Mesendoderm (in vitro differentiated cells): ENCODE measurements around the gene GSPT1.

Experiments used
- DNase-seq: peaks from one replicate; pipeline ENCODE4 v3.0.0; 2013
- H2AK5ac ChIP-seq: 2 replicates; pipeline ENCODE4 v1.6.1; 2013; ENCODE audit warnings: low read length, inconsistent platforms
- H2BK120ac ChIP-seq: 2 replicates; pipeline ENCODE4 v1.6.1; 2013; ENCODE audit warnings: low read depth, mild to moderate bottlenecking, low read length, moderate library complexity, mixed read lengths
- H2BK15ac ChIP-seq: replicated peaks from 2 replicates; pipeline ENCODE4 v1.6.1; 2013; ENCODE audit warnings: low read depth, mild to moderate bottlenecking, moderate library complexity
- H2BK5ac ChIP-seq: 2 replicates; pipeline ENCODE4 v1.6.1; 2013; ENCODE audit warnings: low read length, inconsistent platforms
- H3K18ac ChIP-seq: 2 replicates; pipeline ENCODE4 v1.6.1; 2013; ENCODE audit warnings: mild to moderate bottlenecking, low read length, mixed read lengths
- H3K23ac ChIP-seq: one replicate; pipeline ENCODE4 v1.6.1; 2013; ENCODE audit warnings: low read length
- H3K27ac ChIP-seq: 2 replicates; pipeline ENCODE4 v1.5.1; 2013; ENCODE audit warnings: low read depth, mild to moderate bottlenecking, inconsistent platforms, low read length, moderate library complexity
- H3K27me3 ChIP-seq: 2 replicates; pipeline ENCODE4 v1.6.1; 2013; ENCODE audit warnings: low read length, control low read depth, mild to moderate bottlenecking, inconsistent platforms; ENCODE audit not compliant: insufficient read depth, poor library complexity
- H3K36me3 ChIP-seq: 2 replicates; pipeline ENCODE4 v1.6.1; 2013; ENCODE audit warnings: low read length, inconsistent platforms; ENCODE audit not compliant: control insufficient read depth, insufficient read depth
- H3K4ac ChIP-seq: one replicate; pipeline ENCODE4 v1.6.1; 2013; ENCODE audit warnings: low read depth, mild to moderate bottlenecking, low read length, moderate library complexity
- H3K4me1 ChIP-seq: 2 replicates; pipeline ENCODE4 v1.6.1; 2013; ENCODE audit warnings: low read depth, low read length, inconsistent platforms; ENCODE audit not compliant: control insufficient read depth
- H3K4me2 ChIP-seq: 2 replicates; pipeline ENCODE4 v1.6.1; 2013; ENCODE audit warnings: low read length
- H3K4me3 ChIP-seq: 2 replicates; pipeline ENCODE4 v1.5.1; 2013; ENCODE audit warnings: mild to moderate bottlenecking, low read length
- H3K56ac ChIP-seq: one replicate; pipeline ENCODE4 v1.6.1; 2013; ENCODE audit warnings: low read length
- H3K79me1 ChIP-seq: 2 replicates; pipeline ENCODE4 v1.6.1; 2013; ENCODE audit warnings: low read length, inconsistent platforms
- H3K79me2 ChIP-seq: 2 replicates; pipeline ENCODE4 v1.6.1; 2013; ENCODE audit warnings: mild to moderate bottlenecking, low read length; ENCODE audit not compliant: control insufficient read depth, insufficient read depth
- H3K9ac ChIP-seq: 2 replicates; pipeline ENCODE4 v1.6.1; 2013; ENCODE audit warnings: low read length, inconsistent platforms
- H4K5ac ChIP-seq: one replicate; pipeline ENCODE4 v1.6.1; 2013; ENCODE audit warnings: low read length
- H4K8ac ChIP-seq: one replicate; pipeline ENCODE4 v1.6.1; 2013; ENCODE audit warnings: low read depth, mild to moderate bottlenecking, control low read depth, low read length, moderate library complexity
- WGBS: extraction: QIAGEN DNeasy Blood & Tissue Kit; methylation state at CpG from one replicate; pipeline ENCODE4 v1.1.7; 2013; ENCODE audit warnings: low lambda C conversion rate, missing lambda C conversion rate; ENCODE audit not compliant: insufficient coverage; ENCODE audit errors: extremely low coverage; 5-methylcytosine and 5-hydroxymethylcytosine counted together

Gene GSPT1

DNA sequence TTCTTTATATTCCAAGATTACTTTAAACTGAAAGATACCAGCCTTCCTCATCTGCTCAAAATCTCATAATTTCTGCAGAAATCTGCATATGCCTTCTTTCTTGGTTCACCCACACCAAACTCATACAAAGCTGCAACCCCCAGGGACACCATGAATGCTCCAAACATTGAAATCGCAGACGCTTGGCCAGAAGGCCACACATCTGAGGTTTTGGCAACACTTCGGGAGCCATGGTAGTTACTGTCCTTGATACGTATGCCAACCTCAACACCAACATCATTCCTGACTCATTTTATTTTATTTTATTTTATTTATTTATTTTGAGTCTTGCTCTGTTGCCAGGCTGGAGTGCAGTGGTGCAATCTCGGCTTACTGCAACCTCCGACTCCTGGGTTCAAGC is 11.8 kb downstream of the GSPT1 start:
- Histone ChIP-seq H3K36me3 (no peaks in the 10 kb centered on the region), H3K4me2 (no peak overlapping the region), H3K4me3 (no peak overlapping the region), H3K27me3 (no peaks in the 10 kb centered on the region), H3K18ac (no peak overlapping the region), H3K27ac (no peak overlapping the region), H2BK15ac (no peak overlapping the region), H2AK5ac (no peak overlapping the region), H4K8ac (no peak overlapping the region), H3K79me2 (peaks cover 80% of the 10 kb centered on the region), H3K56ac (no peak overlapping the region), H2BK120ac (no peak overlapping the region), H3K4me1 (no peaks in the 10 kb centered on the region), H4K5ac (no peak overlapping the region), H3K79me1 (peaks cover 10% of the 10 kb centered on the region), H3K4ac (no peak overlapping the region), H3K23ac (no peak overlapping the region), H3K9ac (no peak overlapping the region), H2BK5ac (no peak overlapping the region)
- no peak for DNase-seq
- no CpG with 5 or more reads among the region's 6 CpGs for WGBS

DNA sequence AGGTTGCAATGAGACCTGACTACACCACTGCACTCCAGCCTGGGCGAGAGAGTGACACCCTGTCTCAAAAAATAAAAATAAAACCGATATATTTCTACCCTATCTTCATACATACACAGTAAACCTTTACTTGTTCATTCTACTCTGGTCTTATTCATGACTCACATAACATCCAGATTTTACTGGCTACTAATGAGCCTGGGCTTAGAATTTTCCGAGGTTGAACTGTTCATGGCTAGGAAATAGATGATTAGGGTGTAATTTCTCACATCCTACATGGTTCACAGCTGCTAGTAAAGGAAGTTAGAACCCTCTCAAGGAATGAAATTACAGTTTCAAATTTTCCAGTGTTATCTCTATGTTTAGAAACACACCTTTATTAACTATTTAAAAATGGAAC is 14.7 kb downstream of the GSPT1 start:
- WGBS = 100% methylated on average over 1 of the region's 3 CpGs
- no peaks in the 10 kb centered on the region for H3K36me3 ChIP-seq
- H3K4ac ChIP-seq = no peak overlapping the region
- no peak overlapping the region for H2AK5ac ChIP-seq
- H3K27ac ChIP-seq = no peak overlapping the region
- peaks cover 67% of the 10 kb centered on the region for H3K79me2 ChIP-seq
- no peaks in the 10 kb centered on the region for H3K4me1 ChIP-seq
- no peak overlapping the region for H3K18ac ChIP-seq
- no peak overlapping the region for H2BK120ac ChIP-seq
- no peak overlapping the region for H3K56ac ChIP-seq
- H3K9ac ChIP-seq = no peak overlapping the region
- no peak overlapping the region for H3K4me2 ChIP-seq
- H3K27me3 ChIP-seq = no peaks in the 10 kb centered on the region
- no peak overlapping the region for H4K5ac ChIP-seq
- no peak overlapping the region for H4K8ac ChIP-seq
- no peak overlapping the region for H3K23ac ChIP-seq
- H3K79me1 ChIP-seq = peaks cover 7% of the 10 kb centered on the region
- H2BK15ac ChIP-seq = no peak overlapping the region
- H2BK5ac ChIP-seq = no peak overlapping the region
- DNase-seq = no peak
- no peak overlapping the region for H3K4me3 ChIP-seq

DNA sequence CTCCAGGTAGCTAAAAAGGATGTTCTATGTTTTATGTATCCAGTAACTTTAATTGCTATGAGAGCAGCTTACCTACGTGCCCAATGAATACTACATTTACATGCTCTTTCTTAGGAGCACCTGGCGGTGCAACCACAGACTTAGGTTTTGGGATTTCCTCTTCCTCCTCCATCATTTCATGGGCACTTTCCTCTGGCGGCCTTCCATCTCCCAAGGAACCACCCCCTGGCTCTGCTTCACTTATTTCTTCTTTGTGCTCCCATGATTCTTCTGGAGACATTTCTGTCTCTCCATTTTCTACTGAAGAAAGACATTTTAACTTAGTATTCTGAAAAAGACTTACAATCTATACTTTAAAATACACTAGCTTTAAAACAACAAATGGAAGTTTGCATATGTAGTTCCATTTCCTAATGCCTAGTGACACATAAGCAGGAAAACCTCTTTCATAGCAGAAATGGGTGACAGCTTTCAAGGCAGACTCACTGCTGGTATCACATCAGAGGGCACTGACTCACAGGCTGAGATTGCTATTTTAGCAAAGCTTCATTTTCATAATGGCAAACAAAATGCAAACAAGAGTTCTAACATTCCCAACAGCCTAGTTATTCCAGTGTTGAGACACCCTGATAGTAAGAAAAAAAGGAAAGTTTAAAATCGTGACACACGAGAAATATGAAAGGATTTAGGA is 19.1 kb downstream of the GSPT1 start:
- Histone ChIP-seq H3K4me2 (no peak overlapping the region), H3K27me3 (no peaks in the 10 kb centered on the region), H3K36me3 (peaks cover 5% of the 10 kb centered on the region), H3K56ac (no peak overlapping the region), H3K9ac (no peak overlapping the region), H3K4me3 (no peak overlapping the region), H3K23ac (no peak overlapping the region), H3K18ac (no peak overlapping the region), H3K79me1 (peaks cover 11% of the 10 kb centered on the region), H4K8ac (no peak overlapping the region), H2BK5ac (no peak overlapping the region), H2AK5ac (no peak overlapping the region), H3K4me1 (no peaks in the 10 kb centered on the region), H2BK120ac (no peak overlapping the region), H2BK15ac (no peak overlapping the region), H3K27ac (no peak overlapping the region), H4K5ac (no peak overlapping the region), H3K79me2 (peaks cover 34% of the 10 kb centered on the region), H3K4ac (no peak overlapping the region)
- no CpG with 5 or more reads among the region's 5 CpGs for WGBS
- DNase-seq = no peak

DNA sequence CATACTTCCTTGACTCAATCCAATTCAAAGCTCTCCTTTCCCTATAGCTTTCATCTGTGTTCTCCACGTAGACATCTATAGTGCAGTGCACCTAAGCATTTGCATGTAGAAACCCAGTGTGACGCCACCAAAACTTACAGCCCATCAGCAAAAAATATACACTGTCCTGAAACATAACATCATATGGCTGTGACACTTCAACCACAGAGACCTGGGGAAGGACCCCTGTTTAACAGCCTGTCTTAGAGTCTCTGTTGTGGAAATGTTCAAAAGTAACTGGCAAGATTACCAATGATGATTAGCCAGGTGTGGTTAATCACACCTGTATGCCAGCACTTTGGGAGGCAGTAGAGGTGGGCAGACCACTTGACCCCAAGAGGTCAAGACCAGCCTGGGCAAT is 22.2 kb downstream of the GSPT1 start:
- Histone ChIP-seq H2BK15ac (no peak overlapping the region), H3K4me2 (no peak overlapping the region), H3K4me1 (no peaks in the 10 kb centered on the region), H2BK5ac (no peak overlapping the region), H3K27me3 (no peaks in the 10 kb centered on the region), H3K56ac (no peak overlapping the region), H3K27ac (no peak overlapping the region), H4K5ac (no peak overlapping the region), H3K79me2 (peaks cover 7% of the 10 kb centered on the region), H3K9ac (no peak overlapping the region), H3K36me3 (peaks cover 5% of the 10 kb centered on the region), H2AK5ac (no peak overlapping the region), H4K8ac (no peak overlapping the region), H3K18ac (no peak overlapping the region), H3K4me3 (no peak overlapping the region), H3K79me1 (peaks cover 5% of the 10 kb centered on the region), H3K4ac (no peak overlapping the region), H3K23ac (no peak overlapping the region), H2BK120ac (no peak overlapping the region)
- DNase-seq = no peak
- WGBS = no CpG with 5 or more reads among the region's 2 CpGs

- H2BK15ac ChIP-seq = no peak overlapping the region
- no peak overlapping the region for H3K4ac ChIP-seq
- peaks cover 5% of the 10 kb centered on the region for H3K36me3 ChIP-seq
- no peak overlapping the region for H3K27ac ChIP-seq
- no peak overlapping the region for H3K9ac ChIP-seq
- no peak overlapping the region for H3K4me2 ChIP-seq
- no peak overlapping the region for H2BK120ac ChIP-seq
- H3K4me3 ChIP-seq = no peak overlapping the region
- H2AK5ac ChIP-seq = no peak overlapping the region
- WGBS = no CpG with 5 or more reads among the region's 4 CpGs
- H3K4me1 ChIP-seq = no peaks in the 10 kb centered on the region
- no peak overlapping the region for H4K5ac ChIP-seq
- H3K79me1 ChIP-seq = peaks cover 5% of the 10 kb centered on the region
- H3K18ac ChIP-seq = no peak overlapping the region
- no peaks in the 10 kb centered on the region for H3K27me3 ChIP-seq
- H4K8ac ChIP-seq = no peak overlapping the region
- no peak overlapping the region for H3K56ac ChIP-seq
- DNase-seq = no peak
- H3K79me2 ChIP-seq = peaks cover 2% of the 10 kb centered on the region
- H2BK5ac ChIP-seq = no peak overlapping the region
- no peak overlapping the region for H3K23ac ChIP-seq
These were observed 23.0 kb downstream of the GSPT1 start for GRCh38 chr16:11892761-11893160.
